Measurements from ENCODE around the gene CACNG1.
"Not testable (repeated sequence)": the region's sequence is repeated elsewhere in the genome, so short reads cannot be mapped to it uniquely, and the experiment has no call there.

CACNG1 gene

DNA sequence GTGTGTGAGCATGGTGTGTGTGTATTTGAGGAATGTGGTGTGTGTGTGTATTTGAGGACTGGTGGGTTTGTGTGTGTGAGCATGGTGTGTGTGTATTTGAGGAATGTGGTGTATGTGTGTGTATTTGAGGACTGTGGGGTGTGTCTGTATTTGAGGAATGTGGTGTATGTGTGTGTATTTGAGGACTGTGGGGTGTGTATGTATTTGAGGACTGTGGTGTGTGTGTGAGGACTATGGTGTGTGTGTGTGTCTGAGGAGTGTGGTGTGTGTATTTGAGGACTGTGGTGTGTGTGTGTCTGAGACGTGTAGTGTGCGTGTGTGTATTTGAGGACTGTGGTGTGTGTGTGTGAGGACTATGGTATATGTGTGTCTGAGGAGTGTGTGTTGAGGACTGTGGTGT lies 18.0 kb upstream of the CACNG1 start:
- no peak for DNase-seq

DNA sequence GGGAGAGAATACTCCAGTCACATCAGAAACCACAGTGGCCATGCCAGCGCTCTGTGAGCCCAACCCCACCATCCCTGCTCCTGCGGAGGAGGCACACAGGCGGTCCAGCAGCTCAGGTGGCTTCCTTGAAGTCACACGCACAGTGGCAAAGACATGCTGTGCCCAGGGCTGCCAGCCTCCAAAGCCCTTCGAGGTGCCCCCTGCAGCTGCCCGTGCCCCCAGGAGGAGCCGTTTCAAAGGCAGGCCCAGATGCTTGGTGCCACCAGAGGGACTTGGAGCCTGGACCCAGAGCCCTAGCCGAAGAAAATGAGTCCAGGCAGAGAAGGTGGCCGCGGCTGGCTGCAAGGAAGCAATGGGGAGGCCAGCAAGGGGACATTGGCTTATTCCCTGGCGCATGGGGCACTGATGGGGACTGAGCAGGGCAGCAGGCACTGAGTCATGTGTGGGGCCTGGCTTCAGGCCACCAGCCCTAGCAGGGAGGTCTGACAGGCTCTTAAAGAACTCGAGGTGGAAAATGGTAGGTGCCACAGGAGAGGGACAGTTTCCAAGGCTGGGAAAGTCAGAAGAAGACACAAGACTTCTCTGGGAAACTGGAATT lies 17.2 kb upstream of the CACNG1 start:
- no peak for DNase-seq

- no peak for DNase-seq
Observed at GRCh38 chr17:67030641-67031040, 13.7 kb upstream of the CACNG1 start.

GRCh38 chr17:67032382-67032781 lies 12.0 kb upstream of the CACNG1 start:
- no peak for DNase-seq

DNA sequence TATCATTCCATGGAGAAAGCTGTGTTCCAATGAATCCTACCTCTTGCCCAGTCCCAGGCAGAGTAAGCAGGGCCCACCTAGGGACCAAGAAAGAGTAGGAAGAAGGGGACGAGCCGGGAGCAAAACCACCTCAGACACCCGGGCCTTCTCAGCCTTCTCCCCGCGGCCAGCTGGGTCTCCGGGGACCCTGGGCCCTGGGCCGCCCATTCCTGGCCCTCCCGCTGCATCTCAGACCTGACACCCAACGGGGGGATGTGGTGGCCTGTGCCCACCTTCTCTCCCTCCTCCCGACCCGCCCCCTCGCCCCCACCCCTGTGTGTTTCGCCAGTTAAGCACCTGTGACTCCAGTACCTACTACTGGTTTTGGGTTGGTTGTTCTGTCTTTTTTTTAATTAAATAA lies 11.4 kb upstream of the CACNG1 start:
- DNase-seq: no peak

GRCh38 chr17:67033613-67034012 lies 10.7 kb upstream of the CACNG1 start:
- DNase-seq: no peak

- no peak for DNase-seq
Observed at GRCh38 chr17:67035131-67036083, 8.9 kb upstream of the CACNG1 start.

DNA sequence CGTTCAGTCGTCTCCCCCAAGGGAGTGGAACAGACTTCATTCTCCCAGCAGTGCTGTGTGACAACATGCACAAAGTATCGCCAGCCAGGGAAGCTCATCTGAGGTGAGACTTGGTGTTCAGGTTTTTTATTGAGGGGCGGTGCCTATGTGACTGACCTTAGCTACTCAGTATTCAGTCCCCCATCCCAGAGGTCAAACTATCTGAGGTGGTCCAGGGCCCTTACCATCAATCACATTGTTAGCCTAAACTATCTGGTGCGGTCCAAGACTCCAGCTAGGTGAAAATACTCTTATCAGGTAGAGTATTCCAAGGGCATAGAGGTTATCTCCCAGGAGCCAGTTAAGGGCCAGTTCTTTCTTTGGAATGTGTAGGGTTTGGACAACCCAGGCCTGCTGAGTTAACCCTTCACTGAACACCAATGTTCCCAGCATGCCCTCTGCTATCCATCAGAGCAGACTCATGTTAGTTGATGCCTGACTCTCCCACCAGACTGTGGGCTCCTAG lies 5.4 kb upstream of the CACNG1 start:
- DNase-seq: no peak

DNA sequence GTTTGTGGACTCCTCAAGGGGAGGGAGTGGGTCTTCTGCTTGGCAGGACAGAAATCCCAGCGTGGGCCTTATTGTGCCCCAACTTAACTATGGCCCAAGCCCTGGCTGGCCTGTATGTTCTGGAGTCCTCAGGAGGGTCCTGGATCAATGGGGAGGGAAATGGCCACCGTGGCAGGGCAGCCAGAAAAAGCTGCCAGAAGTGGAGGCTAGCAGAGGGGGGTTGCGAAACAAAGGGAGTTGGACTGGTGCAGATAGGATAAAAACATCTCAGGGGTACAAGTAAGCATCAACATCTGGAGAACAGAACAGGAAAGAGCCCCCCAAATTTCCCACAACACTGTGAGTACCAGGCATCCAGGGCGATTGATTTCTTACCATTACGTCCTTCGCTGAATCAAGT lies 3.7 kb upstream of the CACNG1 start:
- DNase-seq: no peak

- not testable (repeated sequence) for DNase-seq
Observed at GRCh38 chr17:67041119-67041518, 3.2 kb upstream of the CACNG1 start.

GRCh38 chr17:67041531-67041930 lies 2.8 kb upstream of the CACNG1 start:
- no peak for DNase-seq

- DNase-seq: no peak
Observed at GRCh38 chr17:67041941-67042899, 2.1 kb upstream of the CACNG1 start.

DNA sequence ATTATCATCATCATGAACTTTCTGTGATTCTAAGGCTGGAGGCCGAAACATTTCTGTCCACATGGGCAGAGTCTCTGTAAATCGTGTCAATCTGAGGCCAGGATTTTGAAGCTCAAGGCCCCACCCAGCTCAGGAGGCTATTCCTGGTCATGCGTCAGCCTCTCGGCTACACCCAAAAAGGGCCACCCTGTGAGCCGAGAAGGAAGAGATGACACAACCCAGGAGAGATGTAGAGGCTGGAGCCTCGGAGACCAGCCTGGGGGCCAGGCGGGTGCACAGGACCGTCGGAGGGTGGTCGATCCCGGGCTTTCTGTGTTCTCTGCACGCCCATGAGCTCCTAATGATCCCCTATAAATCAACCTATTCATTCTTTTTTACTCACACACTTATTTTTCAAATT lies 1.1 kb upstream of the CACNG1 start:
- no peak for DNase-seq

- DNase-seq: no peak
Observed at GRCh38 chr17:67044940-67045339, 586 bp downstream of the CACNG1 start.

DNA sequence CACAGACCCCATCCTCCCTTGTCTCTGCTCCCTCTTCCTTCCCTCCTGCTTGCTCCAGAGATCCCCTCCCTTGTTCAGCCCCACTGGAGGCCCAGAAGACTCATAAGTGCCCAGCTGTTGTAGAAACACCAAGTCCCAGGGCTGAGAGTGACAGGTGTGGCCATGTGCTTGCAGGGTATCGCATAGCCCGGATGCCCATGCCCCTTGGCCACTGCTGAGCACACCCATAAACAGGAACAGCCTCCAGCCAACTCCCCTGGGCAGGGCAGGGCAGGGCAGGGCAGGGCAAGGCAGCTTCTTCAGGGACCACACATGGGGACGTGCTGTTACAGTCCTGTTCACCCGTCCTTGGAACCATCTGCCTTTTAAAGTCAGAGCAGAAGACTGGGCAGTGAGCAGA lies 2.0 kb downstream of the CACNG1 start:
- DNase-seq: no peak

GRCh38 chr17:67047382-67047781 lies 3.0 kb downstream of the CACNG1 start:
- DNase-seq: no peak

GRCh38 chr17:67049025-67049739 lies 4.8 kb downstream of the CACNG1 start:
- DNase-seq: no peak

- no peak for DNase-seq
Observed at GRCh38 chr17:67050066-67050465, 5.7 kb downstream of the CACNG1 start.

DNA sequence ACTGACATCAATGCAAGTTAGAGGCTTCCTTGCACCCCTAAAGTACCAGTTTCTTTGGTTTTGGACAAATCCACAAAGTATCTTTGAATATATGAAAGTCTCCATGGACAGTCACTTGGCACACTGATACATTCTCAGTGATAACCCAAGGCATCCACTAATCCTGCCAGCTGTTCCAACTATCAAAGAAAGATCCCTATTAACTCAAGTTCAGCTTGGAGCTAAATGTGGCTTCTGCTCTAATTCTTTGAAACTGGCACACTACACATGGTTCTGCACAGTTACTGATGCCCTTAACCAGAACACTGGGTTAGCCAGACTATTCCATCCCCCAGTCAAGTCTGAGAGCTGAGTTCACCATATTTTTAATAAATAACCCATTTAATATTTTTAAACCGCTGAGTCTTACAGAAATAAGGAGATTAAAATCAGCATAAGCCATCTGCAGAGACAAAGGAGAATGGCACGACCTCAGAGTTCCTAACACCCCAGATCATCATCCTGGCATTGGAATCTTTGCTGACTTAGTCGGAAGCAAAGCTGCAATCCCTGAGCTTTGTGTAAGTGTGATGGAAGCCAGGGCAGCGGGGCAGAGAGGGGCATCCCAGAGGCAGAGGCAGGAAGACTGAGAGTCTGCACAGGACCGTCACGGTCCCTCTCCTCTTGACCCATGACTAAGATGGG lies 6.3 kb downstream of the CACNG1 start:
- no peak for DNase-seq

DNA sequence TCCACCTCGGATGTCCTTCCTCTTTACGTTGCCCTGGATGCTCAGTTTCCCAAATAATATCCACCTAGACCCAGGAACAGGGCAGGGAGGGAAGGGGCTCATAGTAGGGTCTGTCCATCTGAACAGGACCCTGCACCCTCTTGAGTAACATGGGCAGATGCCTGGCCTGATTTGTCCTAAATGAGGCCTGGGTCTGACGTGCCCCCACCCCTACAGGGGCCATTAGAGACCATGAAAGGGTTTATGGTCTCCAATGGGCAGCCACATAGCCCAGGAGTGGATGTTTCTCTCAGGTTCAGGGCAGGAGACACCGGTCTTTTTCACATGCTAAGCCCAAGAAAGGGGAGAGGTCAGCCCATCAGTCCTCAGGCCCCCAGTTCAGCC lies 6.8 kb downstream of the CACNG1 start:
- no peak for DNase-seq

DNA sequence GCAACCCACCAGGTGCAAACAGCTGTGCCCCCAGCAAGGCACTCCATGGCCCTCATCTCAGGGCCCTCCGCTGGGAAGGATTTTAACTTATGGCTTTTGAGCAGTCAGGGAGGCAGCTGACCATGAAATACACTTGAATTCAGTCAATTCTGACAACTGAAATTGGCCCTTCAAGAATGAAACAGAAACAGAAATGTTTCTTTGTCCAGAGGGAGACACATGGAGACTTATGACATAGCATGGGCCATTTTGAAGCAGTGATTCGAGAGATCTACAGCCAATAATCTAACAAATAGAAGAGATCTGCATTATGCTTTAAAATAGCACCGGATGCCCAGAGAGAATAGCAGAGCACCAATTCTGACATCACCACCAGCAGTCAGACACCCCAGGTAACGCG lies 7.5 kb downstream of the CACNG1 start:
- no peak for DNase-seq

Data from NCI-H774 (cell line).